K562 (cell line): ENCODE results near the gene PPM1D. TPM values are rescaled to one million over a fixed set of nuclear protein-coding genes. Genes with fewer than 3 reads are reported as not detected.

Experiments
- ATAC-seq: fragments of 200-7000 bp; cut with Tn5 transposase; 3 replicates; pipeline ENCODE4 v1.9.1; 2020; ENCODE audit warnings: moderate library complexity
- BruUV-seq: library from RNA; stranded (reverse); fragments of 400-500 nt; replicated peaks from 2 replicates; lab custom pipeline; 2021; lab: Mats Ljungman, UMichigan
- CTCF ChIA-PET: fragments of 300-600 bp; formaldehyde crosslinking; extraction: SDS; loops from one replicate; lab custom pipeline; 2021; ENCODE audit warnings: low intra/inter-chr PET ratio; lab: Yijun Ruan, JAX
- POLR2A ChIA-PET: fragments of 300-600, 350-650 bp; sonication (Branson Sonifier 250); formaldehyde crosslinking; extraction: SDS; loops from one replicate; lab custom pipeline; 2021; ENCODE audit warnings: antibody characterized with exemption, inconsistent platforms; lab: Yijun Ruan, JAX
- DNase-seq, 4 experiments: peaks; one replicate each; pipeline versions ENCODE4 v3.0.0 to v3.0.0-alpha.2; 2011 to 2018; ENCODE audit warnings: low spot score in 3 of 4, mixed read lengths in 3 of 4; ENCODE audit errors: extremely low read depth in 1 of 4
- FAIRE-seq: peaks from 2 replicates; lab custom pipeline; 2011; peaks lifted over from hg19 to GRCh38; lab: Jason Lieb, UNC
- H2AFZ ChIP-seq: 2 replicates; pipeline ENCODE4 v1.6.0; 2011; ENCODE audit warnings: low read depth, low read length, control low read depth, inconsistent platforms
- H3K27ac ChIP-seq: fragments of 200-600 bp; 3 replicates; pipeline ENCODE4 v1.8.0; 2011; ENCODE audit warnings: low read depth, mild to moderate bottlenecking, control low read depth, inconsistent platforms, low read length, moderate library complexity, mixed read lengths; ENCODE audit errors: extremely low read depth
- H3K27me3 ChIP-seq, 2 experiments: fragments of 300-600 bp in 1 of 2; 2 replicates in 1 of 2; 3 replicates in 1 of 2; pipeline versions ENCODE4 v1.6.0 to v1.8.0; 2011; ENCODE audit warnings: inconsistent platforms in 2 of 2, low read length in 2 of 2, mild to moderate bottlenecking in 1 of 2, mixed read lengths in 1 of 2, moderate library complexity in 1 of 2; ENCODE audit not compliant: control insufficient read depth in 2 of 2, insufficient read depth in 2 of 2
- H3K36me3 ChIP-seq: fragments of 300-600 bp; 3 replicates; pipeline ENCODE4 v1.8.0; 2011; ENCODE audit warnings: mild to moderate bottlenecking, low read length, inconsistent platforms; ENCODE audit not compliant: control insufficient read depth, insufficient read depth
- H3K4me1 ChIP-seq, 2 experiments: fragments of 200-600 bp in 1 of 2; replicated peaks in 1 of 2; 2 replicates in 1 of 2; 3 replicates in 1 of 2; pipeline versions ENCODE4 v1.5.1 to v1.8.0; 2011; ENCODE audit warnings: inconsistent platforms in 2 of 2, low read length in 2 of 2, mild to moderate bottlenecking in 1 of 2, mixed read lengths in 1 of 2, moderate library complexity in 1 of 2; ENCODE audit not compliant: control insufficient read depth in 2 of 2, insufficient read depth in 2 of 2
- H3K4me2 ChIP-seq: 2 replicates; pipeline ENCODE4 v1.6.1; 2011; ENCODE audit warnings: low read length, control low read depth, inconsistent platforms, mixed read lengths; ENCODE audit not compliant: insufficient read depth
- H3K4me3 ChIP-seq: fragments of 200-600 bp; sonication (generic), shearing (Covaris generic); 2 replicates; pipeline ENCODE4 v1.5.1; 2016; ENCODE audit warnings: control low read depth, inconsistent platforms
- H3K79me2 ChIP-seq: fragments of 200-600 bp; 3 replicates; pipeline ENCODE4 v1.8.0; 2011; ENCODE audit warnings: low read length, inconsistent platforms; ENCODE audit not compliant: control insufficient read depth, insufficient read depth
- H3K9ac ChIP-seq, 2 experiments: 2 replicates each; pipeline versions ENCODE4 v1.6.0 to v1.6.1; 2011; ENCODE audit warnings: low read depth in 2 of 2, low read length in 2 of 2, control low read depth in 1 of 2, inconsistent platforms in 1 of 2, mild to moderate bottlenecking in 1 of 2, mixed read lengths in 1 of 2; ENCODE audit not compliant: insufficient read depth in 1 of 2
- H3K9me1 ChIP-seq: one replicate; pipeline ENCODE4 v1.6.0; 2011; ENCODE audit warnings: inconsistent platforms, mild to moderate bottlenecking, low read length, moderate library complexity; ENCODE audit not compliant: control insufficient read depth, insufficient read depth
- H3K9me3 ChIP-seq: replicated peaks from 2 replicates; pipeline ENCODE4 v1.5.1; 2011; ENCODE audit warnings: low read depth, low read length, inconsistent platforms; ENCODE audit not compliant: control insufficient read depth, insufficient read depth
- H4K20me1 ChIP-seq: replicated peaks from 2 replicates; pipeline ENCODE4 v1.6.1; 2011; ENCODE audit warnings: low read length, inconsistent platforms, mixed read lengths; ENCODE audit not compliant: control insufficient read depth, insufficient read depth
- BRF1 ChIP-seq: IDR thresholded peaks from 3 replicates; pipeline ENCODE4 v1.6.1; 2011; ENCODE audit warnings: borderline replicate concordance, mild to moderate bottlenecking; ENCODE audit not compliant: insufficient read length; ENCODE audit errors: extremely low read depth
- NFIC ChIP-seq: fragments of 450-650 bp; IDR thresholded peaks from 2 replicates; pipeline ENCODE4 v1.6.1; 2017; ENCODE audit warnings: mild to moderate bottlenecking, inconsistent platforms
- NFIX ChIP-seq: fragments of 250-450 bp; sonication (Bioruptor Pico); IDR thresholded peaks from 2 replicates; pipeline ENCODE4 v1.4.0; 2020; ENCODE audit warnings: low read depth, mild to moderate bottlenecking, moderate library complexity
- PBX2 ChIP-seq, 2 experiments: IDR thresholded peaks in 1 of 2; conservative IDR thresholded peaks in 1 of 2; 2 replicates each; pipeline ENCODE4 v1.6.1; 2016; ENCODE audit warnings: low read depth in 2 of 2, mild to moderate bottlenecking in 1 of 2, missing compliant biosample characterization in 1 of 2, missing genetic modification characterization in 1 of 2, moderate library complexity in 1 of 2
- PKNOX1 ChIP-seq: fragments of 450-650 bp; IDR thresholded peaks from 2 replicates; pipeline ENCODE4 v1.6.1; 2016
- RNF219 ChIP-seq: fragments of 250-450 bp; sonication (Bioruptor Pico); IDR thresholded peaks from 2 replicates; pipeline ENCODE4 v1.5.0; 2022; ENCODE audit warnings: mild to moderate bottlenecking
- SMARCE1 ChIP-seq: fragments of 450-650 bp; IDR thresholded peaks from 2 replicates; pipeline ENCODE4 v1.7.1; 2016; ENCODE audit warnings: mild to moderate bottlenecking
- SRSF1 ChIP-seq: fragments of 200-400 bp; formaldehyde crosslinking; IDR thresholded peaks from 2 replicates; pipeline ENCODE4 v1.6.1; 2017; ENCODE audit warnings: mild to moderate bottlenecking, low read depth, low read length, moderate library complexity
- TARDBP ChIP-seq: fragments of 450-650 bp; IDR thresholded peaks from 2 replicates; pipeline ENCODE4 v1.6.1; 2016
- TCF7 ChIP-seq: sonication (generic); IDR thresholded peaks from 2 replicates; pipeline ENCODE4 v1.6.1; 2016; ENCODE audit warnings: antibody characterized with exemption, borderline replicate concordance
- XRCC3 ChIP-seq: fragments of 450-650 bp; IDR thresholded peaks from 2 replicates; pipeline ENCODE4 v1.6.1; 2017; ENCODE audit warnings: mild to moderate bottlenecking, moderate library complexity
- ZBTB11 ChIP-seq, 3 experiments: fragments of 200-800 bp in 1 of 3; fragments of 250-450 bp in 1 of 3; fragments of 450-650 bp in 1 of 3; sonication (Bioruptor Pico) in 1 of 3; sonication (Bioruptor generic) in 1 of 3; formaldehyde crosslinking in 1 of 3; IDR thresholded peaks; 2 replicates each; pipeline versions ENCODE4 v1.6.1 to v1.8.0; 2016 to 2022; ENCODE audit warnings: mild to moderate bottlenecking in 2 of 3, missing genetic modification characterization in 2 of 3, missing compliant biosample characterization in 1 of 3, moderate library complexity in 1 of 3
- WGBS: fragments of 100-300 bp; shearing (Covaris generic); methylation state at CpG from one replicate; pipeline ENCODE4 v1.1.6; 2016; ENCODE audit warnings: low coverage, mixed read lengths; ENCODE audit not compliant: insufficient coverage; ENCODE audit errors: missing lambda C conversion rate; 5-methylcytosine and 5-hydroxymethylcytosine counted together
- in situ Hi-C: fragments of 300-500 bp; cut with MboI; formaldehyde crosslinking; loops from 4 replicates; pipeline ENCODE4 v1.15.0; 2018; ENCODE audit warnings: inconsistent platforms, mixed read lengths
- intact Hi-C: fragments of 100-400 bp; cut with micrococcal nuclease; formaldehyde crosslinking; loops from 2 replicates; pipeline ENCODE4 v1.14.2; 2022
- polyA plus RNA-seq, 8 experiments: library from polyadenylated mRNA; depleted of rRNA in 4 of 8; stranded (reverse) in 5 of 8; unstranded in 3 of 8; fragments of >200 nt; fragmentation: Nextera tagmentation in 2 of 8; fragmentation: Illumina TruSeq in 1 of 8; extraction: Ambion mirVana in 2 of 8; extraction: Trizol in 1 of 8; gene quantifications; 2 replicates each; pipeline versions ENCODE4 v1.2.1 to v1.2.3, GENCODE V29; 2011 to 2014; ENCODE audit warnings: inconsistent platforms in 1 of 8, missing spikeins in 1 of 8
- total RNA-seq, 7 experiments: library from RNA; depleted of rRNA in 6 of 7; stranded (reverse); fragments of >200 nt in 6 of 7; fragmentation: Illumina TruSeq in 2 of 7; extraction: Trizol in 2 of 7; gene quantifications; 2 replicates each; pipeline versions ENCODE4 v1.2.1 to v1.2.3, GENCODE V29; 2011 to 2021; ENCODE audit warnings: low replicate concordance in 1 of 7

The PPM1D gene
- total and polyA plus RNA-seq, 9 of the 15 experiments (the other 6 are each of a cell fraction or from before 2014, with no cell fraction given) = 2.1 to 19.0 (median 7.8) TPM

- peak in 1 of 4 experiments; percentile 21 for DNase-seq
- ChIA-PET CTCF (no interaction called here), POLR2A (interaction anchor here (0.6 kb wide), 1 partner anchor 214 kb away, joined by 3 read pairs; no protein-coding TSS in a partner anchor)
- Histone ChIP-seq H3K27me3 (no peaks in the 10 kb centered on the region; a peak in 1 of 5 replicates), H3K4me1 (no peaks in the 10 kb centered on the region), H3K4me3 (no peak overlapping the region), H3K9me3 (no peaks in the 10 kb centered on the region), H2AFZ (peak overlapping the region; percentile 52), H3K36me3 (no peaks in the 10 kb centered on the region), H3K9me1 (no peaks in the 10 kb centered on the region), H4K20me1 (no peaks in the 10 kb centered on the region), H3K9ac (no peak overlapping the region), H3K79me2 (no peaks in the 10 kb centered on the region), H3K4me2 (peak overlapping the region; percentile 3; the same call in 1 of the 2 replicates), H3K27ac (no peak overlapping the region)
- no TSS peak for BruUV-seq
- peak; percentile 74 for FAIRE-seq
- peak; percentile 61 for ATAC-seq
- in situ Hi-C loops = no loop called here
- intact Hi-C loops = no loop called here
- 24% methylated on average over 11 of the region's 11 CpGs for WGBS
- TF ChIP-seq BRF1 = no peak
- TF ChIP-seq TARDBP = no peak
- no peak for TF ChIP-seq SMARCE1
- 0 out of 6 replicates have a peak, but pooled peaks of 1 of the 3 experiments have one; percentile 50 for TF ChIP-seq ZBTB11 (CRISPR knock-in tag; IDR thresholded peaks at IDR 0.05)
- no peak for TF ChIP-seq TCF7
- TF ChIP-seq NFIC = peak; percentile 44
- TF ChIP-seq NFIX (CRISPR knock-in tag) = no peak
- TF ChIP-seq RNF219 (CRISPR knock-in tag) = no peak
- peak; percentile 66 for TF ChIP-seq PKNOX1
- no peak for TF ChIP-seq XRCC3
- TF ChIP-seq SRSF1 = no peak
- TF ChIP-seq PBX2 (CRISPR knock-in tag; IDR thresholded peaks at IDR 0.05; ENCODE audit: low read depth) = no peak
- TF ChIP-seq PBX2 (tag; conservative IDR thresholded peaks at IDR 0.05; ENCODE audit: low read depth) = peak; percentile 25; the same call in 1 of the 2 replicates
Observed at GRCh38 chr17:60560860-60561257, 39.1 kb upstream of the PPM1D start.
